ENCODE measurements around the gene TAS1R1.
"Not testable (repeated sequence)": the region's sequence is repeated elsewhere in the genome, so short reads cannot be mapped to it uniquely, and the experiment has no call there.

Gene TAS1R1

DNA sequence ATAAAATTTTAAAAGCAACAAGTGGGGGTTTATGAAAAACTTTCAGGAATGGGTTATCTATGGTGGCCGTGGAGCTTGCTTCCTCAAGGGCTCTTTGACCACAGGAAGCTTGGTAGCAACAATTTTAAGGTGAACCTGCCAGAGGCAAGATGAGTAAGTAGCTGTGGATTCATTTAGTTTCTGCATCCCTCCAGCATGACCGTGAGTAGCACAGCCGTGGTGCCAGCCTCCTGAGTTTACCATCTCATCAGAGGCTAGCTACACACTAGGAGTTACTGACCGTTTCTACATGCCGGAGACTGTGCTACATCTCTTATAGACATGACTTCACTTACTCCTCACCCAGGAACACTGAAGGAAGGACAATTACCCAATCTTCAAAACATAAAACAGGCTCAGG lies 33.6 kb upstream of the TAS1R1 start:
- DNase-seq (ENCODE audit: low read depth): no peak

DNA sequence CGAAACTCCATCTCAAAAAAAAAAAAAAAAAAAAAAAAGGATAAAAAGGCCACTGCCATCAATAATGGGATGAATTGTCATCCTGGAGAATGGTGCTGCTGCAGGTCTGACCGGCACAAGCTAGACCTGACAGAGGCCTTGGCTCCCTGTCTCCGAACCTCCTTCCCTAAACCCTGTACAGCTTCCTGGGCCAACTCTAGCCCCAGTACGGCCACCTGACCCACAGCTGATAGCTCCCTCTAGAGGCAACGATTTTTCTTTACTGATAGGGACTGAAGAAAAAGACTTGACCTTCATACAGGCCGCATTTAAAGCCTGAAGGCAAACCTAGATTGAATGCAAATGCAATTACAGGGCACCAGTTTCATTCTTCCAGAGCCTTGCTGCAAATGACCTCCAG lies 31.5 kb upstream of the TAS1R1 start:
- no peak for DNase-seq (ENCODE audit: low read depth)

DNA sequence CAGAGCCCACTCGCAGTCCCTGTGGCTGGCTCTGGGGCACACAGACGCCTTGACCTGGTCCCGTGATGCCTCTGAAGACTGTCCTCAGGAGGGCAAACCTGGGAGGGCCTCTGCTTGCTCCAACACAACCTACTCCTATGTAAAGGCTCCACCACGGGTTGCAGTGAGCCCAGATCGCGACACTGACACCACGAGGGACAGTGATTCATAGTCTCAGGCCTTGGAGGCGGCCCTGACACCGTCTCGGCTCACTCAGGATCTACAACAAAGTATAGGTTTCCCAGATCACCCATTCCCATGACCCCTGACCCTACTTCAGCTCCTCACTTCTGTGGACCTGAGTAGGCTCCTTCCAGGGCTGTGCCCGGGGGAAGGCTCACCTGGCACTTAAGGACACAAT lies 28.8 kb upstream of the TAS1R1 start:
- DNase-seq (ENCODE audit: low read depth): no peak

DNA sequence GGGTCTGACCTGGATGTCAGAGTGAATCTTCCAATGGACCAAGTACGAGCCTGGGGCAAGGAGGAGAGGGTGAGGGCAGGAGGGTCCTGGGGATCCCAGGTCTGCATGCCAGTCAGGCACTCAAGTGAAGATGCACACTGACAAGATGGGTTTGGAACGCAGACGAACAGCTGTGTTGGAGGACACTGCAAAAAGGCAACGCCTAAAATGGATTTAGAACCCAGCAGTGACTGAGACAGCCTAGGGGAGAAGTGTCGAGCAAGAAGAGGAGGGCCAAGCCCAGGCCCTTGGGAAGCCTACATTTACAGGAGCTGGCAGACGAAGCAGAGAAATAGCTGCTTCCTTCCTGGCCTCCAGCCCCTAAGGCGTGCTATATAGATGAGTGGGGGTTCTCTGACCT lies 26.6 kb upstream of the TAS1R1 start:
- no peak for DNase-seq (ENCODE audit: low read depth)

DNA sequence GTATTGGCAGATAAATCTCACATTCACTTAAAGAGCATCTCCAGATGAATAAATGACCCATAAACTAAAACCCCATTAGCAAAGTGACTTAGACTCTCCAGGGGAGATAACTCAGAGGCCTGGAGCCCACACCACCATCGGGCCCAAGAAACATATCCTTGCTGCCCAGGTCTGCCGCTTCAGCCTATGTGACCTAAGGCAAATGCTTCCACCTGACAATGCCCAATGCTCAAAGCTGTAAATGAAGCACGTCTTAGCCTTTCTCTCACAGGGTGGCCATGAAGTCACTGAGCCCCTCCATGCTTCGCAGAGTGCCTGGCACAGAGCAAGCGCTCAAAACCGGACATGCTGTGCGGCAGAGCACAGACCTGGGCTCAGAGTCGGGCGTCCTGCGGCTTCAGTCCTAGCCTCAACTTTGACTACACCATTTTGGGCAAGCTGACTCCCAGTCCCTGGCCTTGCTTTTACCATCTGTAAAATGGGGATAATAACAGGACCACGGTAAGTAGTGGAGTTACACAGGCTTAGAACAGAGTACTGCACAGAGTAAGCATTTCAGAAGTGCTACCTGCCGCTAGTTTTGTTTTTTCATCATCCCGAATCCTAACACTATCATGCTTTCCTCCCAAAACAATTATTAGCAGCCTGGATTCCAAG lies 24.5 kb upstream of the TAS1R1 start:
- no peak for DNase-seq (ENCODE audit: low read depth)

DNA sequence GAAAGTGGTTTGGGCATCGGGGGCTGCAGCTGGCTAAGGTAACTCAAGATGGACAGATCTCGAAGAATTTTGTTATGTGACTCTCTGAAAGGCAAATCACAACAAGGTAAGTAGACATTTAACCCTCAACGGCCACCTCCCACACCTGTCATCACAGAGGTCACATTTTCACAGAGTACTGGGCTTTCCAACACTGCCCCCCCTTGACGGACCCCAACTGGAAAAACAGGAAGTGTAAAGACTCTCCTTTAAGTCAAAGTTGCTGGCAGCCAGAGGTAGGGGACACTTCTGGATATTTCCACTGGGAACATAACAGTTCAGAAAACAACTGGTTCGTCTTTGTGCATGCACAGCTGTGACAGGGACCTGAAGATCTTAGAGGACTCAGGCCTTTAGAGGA lies 23.1 kb upstream of the TAS1R1 start:
- DNase-seq (ENCODE audit: low read depth): no peak

DNA sequence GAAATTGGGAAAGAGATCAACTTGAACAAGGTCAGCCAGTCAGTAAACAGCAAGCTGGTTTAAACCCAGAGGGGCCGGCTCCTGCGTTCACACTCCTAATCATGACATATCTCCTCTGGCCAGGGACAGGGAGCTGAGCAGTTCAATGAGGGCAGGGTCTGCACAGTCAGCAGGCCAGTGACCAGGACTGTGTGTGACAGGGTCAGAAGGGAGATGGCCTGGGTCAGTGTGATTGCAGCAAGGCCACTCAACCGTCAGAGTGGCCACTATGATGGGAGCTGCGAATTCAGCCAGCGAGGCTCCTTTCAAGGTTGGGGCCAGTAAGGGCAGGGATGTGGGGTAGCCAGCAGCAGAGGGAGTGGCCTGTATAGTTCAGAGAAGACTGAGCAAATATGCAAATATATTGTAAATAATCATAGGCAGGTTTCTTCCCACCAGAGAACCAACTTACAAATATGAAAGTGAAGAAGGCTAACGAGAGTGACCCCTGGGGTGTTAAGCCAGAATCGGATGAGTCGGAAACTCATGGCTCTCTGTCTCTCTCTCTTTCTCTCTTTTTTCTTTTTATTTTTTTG lies 20.8 kb upstream of the TAS1R1 start:
- no peak for DNase-seq (ENCODE audit: low read depth)

DNA sequence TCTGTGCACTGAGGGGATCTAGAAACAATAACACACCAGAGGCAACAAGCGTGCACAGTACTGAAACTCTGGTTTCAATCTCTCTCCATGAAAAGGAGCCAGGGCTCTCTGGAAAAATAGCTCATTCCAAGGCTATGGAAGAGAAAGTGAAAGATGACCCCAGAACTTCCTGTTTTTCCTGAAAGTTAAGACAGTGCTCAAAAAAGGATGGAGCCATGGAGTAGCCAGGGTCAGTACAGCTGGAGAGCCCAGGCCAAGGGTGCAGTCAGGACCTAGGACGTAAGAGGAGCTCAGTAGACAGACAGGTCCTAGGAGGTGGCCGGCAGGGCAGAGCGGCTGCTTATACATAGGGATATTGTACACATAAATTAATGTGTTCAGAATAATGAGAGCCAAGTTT lies 19.9 kb upstream of the TAS1R1 start:
- no peak for DNase-seq (ENCODE audit: low read depth)

DNA sequence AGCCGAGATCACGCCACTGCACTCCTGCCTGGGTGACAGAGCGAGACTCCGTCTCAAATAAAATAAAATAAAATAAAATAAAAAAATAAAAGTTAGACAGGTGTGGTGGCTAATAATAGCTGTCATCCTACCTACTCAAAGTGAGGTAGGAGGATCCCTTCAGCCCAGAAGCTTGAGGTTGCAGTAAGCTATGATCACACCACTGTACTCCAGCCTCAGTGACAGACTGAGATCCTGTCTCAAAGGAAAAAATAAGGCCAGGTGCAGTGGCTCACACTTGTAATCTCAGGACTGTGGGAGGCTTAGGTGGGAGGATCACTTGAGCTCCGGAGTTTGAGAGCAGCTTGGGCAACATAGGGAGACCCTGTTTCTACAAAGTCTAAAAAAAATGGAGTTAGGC lies 18.8 kb upstream of the TAS1R1 start:
- DNase-seq (ENCODE audit: low read depth): no peak

DNA sequence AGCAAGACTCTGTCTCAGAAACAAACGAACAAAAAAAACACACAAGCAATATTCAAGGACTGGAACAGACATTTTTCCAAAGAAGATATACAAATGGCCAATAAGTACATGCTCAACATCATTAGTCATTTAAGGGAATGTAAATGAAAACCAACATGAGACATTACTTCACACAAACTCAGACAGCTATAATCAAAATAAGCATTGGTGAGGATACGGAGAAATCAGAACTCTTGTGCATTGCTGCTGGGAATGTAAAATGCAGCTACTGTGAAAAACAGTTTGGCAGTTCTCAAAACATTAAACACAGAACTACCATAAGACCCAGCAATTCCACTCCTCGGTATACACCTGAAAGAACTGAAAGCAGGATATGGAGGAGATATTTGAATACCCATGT lies 16.2 kb upstream of the TAS1R1 start:
- no peak for DNase-seq (ENCODE audit: low read depth)

DNA sequence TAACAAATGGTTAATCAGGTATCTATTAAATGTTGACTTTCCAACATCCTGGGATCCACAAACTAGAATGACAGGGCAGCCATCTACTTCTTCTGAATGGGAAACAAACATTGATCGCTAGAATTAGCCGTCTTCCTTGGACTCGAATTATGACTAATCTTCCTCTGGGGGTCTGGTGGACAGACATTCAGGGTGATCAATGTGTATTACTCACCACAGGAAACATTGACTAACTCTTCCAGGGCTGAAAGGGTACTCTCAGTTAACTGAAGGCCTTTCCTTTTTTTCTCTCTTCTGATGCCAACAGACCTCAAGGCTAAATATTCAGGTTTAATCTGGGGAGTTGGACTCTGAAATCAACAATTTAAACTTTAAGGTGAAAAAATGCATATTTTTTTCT lies 10.3 kb upstream of the TAS1R1 start:
- no peak for DNase-seq (ENCODE audit: low read depth)

DNA sequence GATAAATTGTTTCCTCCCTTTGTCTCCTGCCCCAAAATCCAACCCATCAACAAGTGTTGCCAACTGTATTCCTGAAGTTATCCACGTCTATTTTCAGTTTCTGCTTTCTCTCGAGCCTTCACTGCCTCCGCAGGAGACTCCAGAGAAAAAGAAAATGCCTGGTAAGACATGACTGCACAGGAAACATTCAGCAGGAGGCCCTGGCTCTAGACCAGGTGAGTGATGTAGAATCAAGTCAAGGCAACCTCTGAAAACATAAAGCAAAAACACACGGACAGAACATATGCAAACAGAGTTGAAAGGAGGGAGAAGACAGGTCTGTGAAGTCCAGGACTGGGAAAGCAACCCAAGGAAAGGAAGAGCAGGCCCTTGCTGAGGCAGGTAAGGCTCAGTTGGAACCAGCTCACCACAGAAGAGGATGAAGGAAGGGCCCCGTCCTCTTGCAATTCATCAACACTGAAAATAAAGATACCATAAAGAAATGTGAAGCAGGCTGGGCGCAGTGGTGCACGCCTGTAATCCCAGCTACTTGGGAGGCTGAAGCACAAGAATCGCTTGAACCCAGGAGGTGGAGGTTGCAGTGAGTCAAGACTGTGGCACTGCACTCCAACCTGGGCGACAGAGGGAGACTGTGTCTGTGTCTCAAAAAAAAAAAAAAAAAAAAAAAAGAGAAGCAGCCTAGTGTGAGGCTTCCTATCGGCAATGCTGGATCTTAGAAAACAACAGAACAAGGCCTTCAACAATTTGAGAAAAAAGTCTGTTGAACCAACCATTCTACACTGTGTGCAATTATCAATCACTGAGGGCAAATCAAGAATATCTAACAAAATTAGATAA lies 9.6 kb upstream of the TAS1R1 start:
- no peak for DNase-seq (ENCODE audit: low read depth)

DNA sequence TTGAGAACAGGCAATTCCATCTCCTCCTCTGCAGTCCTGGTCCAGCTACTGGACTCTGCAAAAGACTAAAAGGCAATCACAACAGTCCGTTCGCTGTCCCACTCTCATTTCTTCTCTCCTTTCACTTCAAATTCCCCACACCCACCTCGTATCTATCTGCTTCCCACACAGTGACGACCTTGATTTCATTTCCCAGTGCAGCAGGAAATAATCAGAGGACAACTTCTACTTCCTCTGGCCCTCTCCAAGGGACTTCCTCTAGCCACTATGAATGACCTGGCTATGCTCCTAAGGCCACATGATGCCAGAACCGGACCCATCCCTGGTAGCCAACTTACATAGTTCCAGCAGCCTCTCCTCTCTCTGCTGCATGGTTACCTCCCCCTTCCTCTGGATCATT lies 8.8 kb upstream of the TAS1R1 start:
- no peak for DNase-seq (ENCODE audit: low read depth)

DNA sequence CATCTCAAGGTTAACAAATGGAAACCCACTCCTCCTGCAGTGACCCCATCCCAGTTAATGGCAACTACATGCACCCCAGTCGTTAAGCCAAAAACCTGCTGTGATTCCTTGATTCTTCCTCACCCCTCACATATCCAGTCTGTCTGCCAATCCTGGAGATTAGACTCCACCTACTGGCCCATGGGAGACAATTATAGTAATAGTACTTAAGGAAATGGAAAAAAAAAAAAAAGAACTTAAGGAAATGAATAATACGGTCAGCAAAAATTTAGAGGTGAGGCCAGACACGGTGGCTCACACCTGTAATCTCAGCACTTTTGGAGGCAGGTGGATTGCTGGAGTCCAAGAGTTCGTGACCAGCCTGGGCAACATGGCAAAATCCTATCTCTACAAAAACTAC lies 7.8 kb upstream of the TAS1R1 start:
- DNase-seq (ENCODE audit: low read depth): no peak

DNA sequence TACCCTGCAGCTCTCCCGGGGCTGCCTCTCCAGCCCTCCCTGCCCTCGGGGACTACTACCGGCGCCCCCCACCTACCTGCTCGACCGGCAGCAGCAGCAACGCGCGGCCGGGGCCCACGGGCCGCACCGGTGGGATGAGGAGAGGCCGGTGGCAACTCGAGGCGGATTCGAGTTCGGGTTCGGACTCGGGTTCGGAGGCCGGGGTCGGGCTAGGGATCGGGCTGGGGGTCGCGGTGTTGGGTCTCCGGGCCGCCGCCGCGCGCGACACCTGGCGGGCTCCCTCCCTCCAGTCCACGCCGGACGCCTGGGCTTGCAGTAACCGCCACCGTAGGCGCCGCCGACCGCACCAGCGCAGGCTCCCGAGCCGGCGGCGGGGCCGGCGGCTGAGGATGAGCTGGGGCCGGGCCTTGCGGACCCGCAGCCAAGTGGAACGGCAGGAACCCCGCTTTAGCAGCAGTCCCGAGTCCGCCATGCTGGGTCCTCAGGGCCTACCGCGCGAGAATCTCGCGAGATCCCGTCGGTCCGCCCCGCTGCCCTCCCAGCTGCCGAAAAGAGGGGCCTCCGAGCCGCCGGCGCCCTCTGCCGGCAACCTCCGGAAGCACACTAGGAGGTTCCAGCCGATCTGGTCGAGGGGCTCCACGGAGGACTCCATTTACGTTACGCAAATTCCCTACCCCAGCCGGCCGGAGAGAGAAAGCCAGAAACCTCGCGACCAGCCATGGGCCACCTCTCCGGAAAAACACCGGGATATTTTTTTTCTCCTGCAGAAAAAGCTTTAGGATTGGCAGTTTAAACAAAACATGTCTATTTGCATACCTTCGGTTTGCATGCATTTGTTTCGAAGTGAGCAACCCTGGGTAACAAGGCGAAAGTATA lies 838 bp upstream of the TAS1R1 start, which contains the start of gene NOL9:
TSS of gene NOL9 (minus strand) at position 483 of the 876 bp plus-strand sequence. CDS start at position 472, 11 bp downstream.
- DNase-seq (ENCODE audit: low read depth): peak; percentile 90

DNA sequence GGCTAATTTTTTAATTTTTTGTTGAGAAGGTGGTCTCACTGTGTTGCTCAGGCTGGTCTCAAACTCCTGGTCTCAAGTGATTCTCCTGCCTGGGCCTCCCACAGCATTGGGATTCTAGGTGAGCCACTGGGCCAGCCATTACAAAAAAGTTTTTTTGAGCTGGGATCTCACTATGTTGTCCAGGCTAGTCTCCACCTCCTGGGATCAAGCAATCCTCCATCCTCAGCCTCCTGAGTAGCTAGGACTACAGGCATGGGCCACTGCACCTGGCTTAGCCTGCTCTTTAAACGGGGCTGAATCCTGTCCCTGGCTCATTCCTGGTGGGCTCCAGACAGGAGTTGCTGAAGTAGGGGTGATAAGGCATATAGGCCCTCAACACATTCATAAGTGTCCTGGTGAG lies 2.5 kb downstream of the TAS1R1 start:
- no peak for DNase-seq (ENCODE audit: low read depth)

DNA sequence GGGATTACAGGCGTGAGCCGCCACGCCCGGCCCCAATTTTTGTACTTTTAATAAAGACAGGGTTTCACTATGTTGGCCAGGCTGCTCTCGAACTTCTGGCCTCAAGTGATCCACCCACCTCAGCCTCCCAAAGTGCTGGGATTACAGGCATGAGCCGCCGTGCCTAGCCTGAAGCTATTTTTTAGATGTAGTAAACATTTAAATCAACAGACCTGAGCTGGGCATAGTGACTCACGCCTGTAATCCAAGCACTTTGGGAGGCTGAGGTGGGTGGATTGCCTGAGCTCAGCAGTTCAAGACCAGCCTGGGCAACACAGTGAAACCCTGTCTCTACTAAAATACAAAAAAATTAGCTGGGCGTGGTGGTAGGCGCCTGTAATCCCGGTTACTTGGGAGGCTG lies 4.1 kb downstream of the TAS1R1 start:
- DNase-seq (ENCODE audit: low read depth): not testable (repeated sequence)

DNA sequence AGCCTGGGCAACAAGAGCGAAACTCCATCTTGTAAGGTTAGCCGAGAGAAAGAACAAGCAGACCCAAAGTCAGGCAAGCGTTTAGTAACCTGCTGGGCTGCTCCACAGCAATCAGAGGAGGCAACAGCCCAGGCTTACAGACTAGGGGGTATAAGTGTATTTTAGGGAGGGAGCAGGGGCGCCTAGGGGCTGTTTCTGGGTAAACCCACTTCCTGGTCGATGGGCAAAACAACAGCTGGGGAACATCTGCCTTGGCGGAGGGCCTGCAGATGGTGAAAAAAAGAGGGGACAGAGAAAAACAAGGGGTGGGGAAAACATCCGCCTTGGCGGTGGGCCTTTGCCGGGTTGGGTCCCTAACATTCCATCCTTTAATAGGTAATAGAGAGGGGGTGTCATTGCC lies 5.2 kb downstream of the TAS1R1 start:
- no peak for DNase-seq (ENCODE audit: low read depth)

DNA sequence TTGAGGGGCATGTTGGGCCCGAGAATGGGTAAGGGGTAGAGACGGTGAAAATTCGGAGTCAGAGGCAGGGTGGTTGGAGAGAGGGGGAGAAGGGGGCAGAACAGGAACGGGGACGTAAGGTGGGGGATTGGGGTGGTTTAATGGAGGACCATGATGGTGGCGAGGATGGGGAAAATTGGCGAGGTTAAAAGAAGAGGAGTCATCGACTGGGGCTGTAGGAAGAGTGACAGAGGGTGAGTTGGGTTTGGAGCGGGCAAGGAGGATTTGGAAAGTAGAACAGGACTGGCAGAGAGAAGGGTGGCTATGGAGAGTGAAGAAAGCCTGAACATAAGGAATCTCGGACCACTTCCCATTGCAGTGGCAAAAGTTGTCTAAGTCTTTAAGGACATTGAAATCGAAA lies 13.9 kb downstream of the TAS1R1 start:
- no peak for DNase-seq (ENCODE audit: low read depth)

DNA sequence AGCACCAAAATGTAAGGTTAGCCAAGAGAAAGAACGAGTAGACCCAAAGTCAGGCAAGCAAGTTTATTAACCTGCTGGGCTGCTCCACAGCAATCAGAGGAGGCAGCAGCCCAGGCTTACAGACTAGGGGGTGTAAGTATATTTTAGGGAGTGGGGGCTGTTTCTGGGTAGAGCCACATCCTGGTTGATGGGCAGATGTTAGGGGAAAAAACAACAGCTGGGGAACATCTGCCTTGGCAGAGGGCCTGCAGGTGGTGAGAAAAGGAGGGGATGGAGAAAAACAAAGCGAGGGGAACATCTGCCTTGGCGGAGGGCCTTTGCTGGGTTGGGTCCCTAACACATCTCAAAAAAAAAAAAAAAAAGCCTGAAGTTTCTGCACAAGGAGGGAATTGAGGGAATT lies 15.0 kb downstream of the TAS1R1 start:
- no peak for DNase-seq (ENCODE audit: low read depth)

DNA sequence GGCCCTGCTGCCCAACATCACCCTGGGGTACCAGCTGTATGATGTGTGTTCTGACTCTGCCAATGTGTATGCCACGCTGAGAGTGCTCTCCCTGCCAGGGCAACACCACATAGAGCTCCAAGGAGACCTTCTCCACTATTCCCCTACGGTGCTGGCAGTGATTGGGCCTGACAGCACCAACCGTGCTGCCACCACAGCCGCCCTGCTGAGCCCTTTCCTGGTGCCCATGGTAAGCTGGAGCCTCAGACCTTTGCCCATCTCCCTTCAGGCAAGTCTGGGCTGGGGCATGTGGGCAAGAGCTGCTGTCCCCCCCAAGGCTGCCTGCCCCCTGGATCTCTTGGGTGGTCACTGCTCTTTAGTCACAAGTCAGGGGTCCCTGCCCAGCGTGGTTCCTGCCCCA lies 15.9 kb downstream of the TAS1R1 start:
- DNase-seq (ENCODE audit: low read depth): no peak

DNA sequence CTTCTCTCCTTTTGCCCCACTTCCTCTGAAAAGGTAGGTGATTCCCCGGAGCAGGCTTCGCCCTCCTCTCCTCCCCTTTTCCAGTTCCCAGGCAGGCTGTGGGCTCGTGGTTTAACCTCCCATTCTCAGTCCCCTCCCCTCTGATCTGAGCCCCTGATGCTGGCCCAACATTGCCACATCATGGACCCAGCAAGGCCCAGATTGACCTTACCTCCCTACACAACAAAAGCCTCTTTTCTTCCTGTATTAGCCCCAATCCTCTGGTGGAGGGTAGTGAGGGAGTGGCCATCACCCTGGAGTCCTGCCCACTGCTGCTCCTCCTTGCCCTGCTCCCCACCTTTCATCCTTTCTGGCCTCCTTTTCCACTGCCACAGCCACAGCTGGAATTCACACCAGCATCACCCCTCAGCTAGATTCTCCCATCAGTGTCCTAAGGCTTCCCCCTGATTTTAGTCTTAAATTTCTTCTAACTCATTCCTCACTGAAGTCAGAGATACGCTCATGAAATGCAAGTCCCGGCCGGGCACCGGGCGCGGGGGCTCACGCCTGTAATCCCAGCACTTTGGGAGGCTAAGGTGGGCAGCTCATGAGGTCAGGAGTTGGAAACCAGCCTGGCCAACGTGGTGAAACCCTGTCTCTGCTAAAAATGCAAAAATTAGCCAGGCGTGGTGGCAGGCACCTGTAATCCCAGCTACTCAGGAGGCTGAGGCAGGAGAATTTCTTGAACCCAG lies 17.7 kb downstream of the TAS1R1 start:
- no peak for DNase-seq (ENCODE audit: low read depth)

Data from stimulated activated CD8-positive, alpha-beta memory T cell treated with anti-CD3 and anti-CD28 coated beads, Interleukin-15, amount 100 ng/mL, for 24 hours (primary cell).